Neuronal stem cell (in vitro differentiated cells): Measurements from ENCODE around the gene MET.

Experiments used
- DNase-seq: peaks from one replicate; pipeline ENCODE4 v3.0.0-alpha.2; 2013; ENCODE audit warnings: low spot score
- H2AFZ ChIP-seq: one replicate; pipeline ENCODE4 v1.6.1; 2013; ENCODE audit warnings: mild to moderate bottlenecking, low read length, inconsistent platforms
- H2AK5ac ChIP-seq: 2 replicates; pipeline ENCODE4 v1.6.1; 2013; ENCODE audit warnings: low read depth, mild to moderate bottlenecking, inconsistent platforms, low read length, moderate library complexity, mixed read lengths
- H2BK120ac ChIP-seq: 2 replicates; pipeline ENCODE4 v1.6.1; 2013; ENCODE audit warnings: low read depth, mild to moderate bottlenecking, inconsistent platforms, low read length, moderate library complexity, mixed read lengths
- H2BK12ac ChIP-seq: one replicate; pipeline ENCODE4 v1.6.1; 2013; ENCODE audit warnings: low read length, inconsistent platforms
- H2BK15ac ChIP-seq: 2 replicates; pipeline ENCODE4 v1.6.1; 2013; ENCODE audit warnings: mild to moderate bottlenecking, low read length, inconsistent platforms, mixed read lengths
- H2BK5ac ChIP-seq: one replicate; pipeline ENCODE4 v1.6.1; 2013; ENCODE audit warnings: inconsistent platforms, mild to moderate bottlenecking, low read length, moderate library complexity
- H3K14ac ChIP-seq: one replicate; pipeline ENCODE4 v1.6.1; 2013; ENCODE audit warnings: low read length, inconsistent platforms
- H3K18ac ChIP-seq: 2 replicates; pipeline ENCODE4 v1.6.1; 2013; ENCODE audit warnings: low read length, inconsistent platforms
- H3K23ac ChIP-seq: 2 replicates; pipeline ENCODE4 v1.6.1; 2013; ENCODE audit warnings: low read depth, mild to moderate bottlenecking, mixed read lengths, low read length, inconsistent platforms; ENCODE audit not compliant: poor library complexity
- H3K27ac ChIP-seq: replicated peaks from 3 replicates; pipeline ENCODE4 v1.5.1; 2013; ENCODE audit warnings: low read length, inconsistent platforms
- H3K27me3 ChIP-seq, 3 experiments: 2 replicates each; pipeline ENCODE4 v1.6.1; 2013; ENCODE audit warnings: low read length in 3 of 3, mild to moderate bottlenecking in 2 of 3, inconsistent platforms in 1 of 3, low read depth in 1 of 3, mixed read lengths in 1 of 3, moderate library complexity in 1 of 3; ENCODE audit not compliant: control insufficient read depth in 3 of 3, insufficient read depth in 3 of 3
- H3K36me3 ChIP-seq, 2 donors: replicated peaks in 1 of 2; 2 replicates each; pipeline ENCODE4 v1.6.1; 2013; ENCODE audit warnings: low read length in 2 of 2; ENCODE audit not compliant: control insufficient read depth in 2 of 2, insufficient read depth in 2 of 2
- H3K4ac ChIP-seq: 2 replicates; pipeline ENCODE4 v1.6.1; 2013; ENCODE audit warnings: inconsistent platforms, mild to moderate bottlenecking, low read length, moderate library complexity
- H3K4me1 ChIP-seq, 2 donors: 1 replicate in 1 of 2; 2 replicates in 1 of 2; pipeline ENCODE4 v1.6.1; 2013; ENCODE audit warnings: low read length in 2 of 2, low read depth in 1 of 2; ENCODE audit not compliant: control insufficient read depth in 2 of 2, insufficient read depth in 1 of 2
- H3K4me2 ChIP-seq: one replicate; pipeline ENCODE4 v1.6.1; 2013; ENCODE audit warnings: mild to moderate bottlenecking, low read length, inconsistent platforms; ENCODE audit not compliant: insufficient read depth, poor library complexity, severe bottlenecking
- H3K4me3 ChIP-seq, 2 donors: 2 replicates each; pipeline ENCODE4 v1.5.1; 2013; ENCODE audit warnings: low read length in 2 of 2, mild to moderate bottlenecking in 2 of 2, inconsistent platforms in 1 of 2, moderate library complexity in 1 of 2
- H3K79me1 ChIP-seq: one replicate; pipeline ENCODE4 v1.6.1; 2013; ENCODE audit warnings: low read depth, mild to moderate bottlenecking, inconsistent platforms, low read length, moderate library complexity
- H3K9ac ChIP-seq: one replicate; pipeline ENCODE4 v1.6.1; 2013; ENCODE audit warnings: mild to moderate bottlenecking, low read depth, low read length, inconsistent platforms; ENCODE audit not compliant: poor library complexity
- H3K9me3 ChIP-seq, 2 donors: replicated peaks in 1 of 2; 2 replicates each; pipeline versions ENCODE3 to v1.6.1; 2013; ENCODE audit warnings: low read length in 2 of 2, mild to moderate bottlenecking in 2 of 2, inconsistent platforms in 1 of 2, low read depth in 1 of 2, mixed read lengths in 1 of 2, moderate library complexity in 1 of 2; ENCODE audit not compliant: control insufficient read depth in 2 of 2, insufficient read depth in 1 of 2
- H4K8ac ChIP-seq: one replicate; pipeline ENCODE4 v1.6.1; 2013; ENCODE audit warnings: low read depth, mild to moderate bottlenecking, inconsistent platforms, low read length, moderate library complexity
- H4K91ac ChIP-seq: one replicate; pipeline ENCODE4 v1.6.1; 2013; ENCODE audit warnings: low read length, low read depth, mild to moderate bottlenecking, inconsistent platforms; ENCODE audit not compliant: poor library complexity
- WGBS, 2 donors: extraction: QIAGEN DNeasy Blood & Tissue Kit; methylation state at CpG; one replicate each; pipeline ENCODE4 v1.1.7; 2013; ENCODE audit warnings: missing lambda C conversion rate in 2 of 2, mixed read lengths in 1 of 2; ENCODE audit not compliant: insufficient read length in 2 of 2, insufficient replicate concordance in 1 of 2; ENCODE audit errors: extremely low coverage in 2 of 2; 5-methylcytosine and 5-hydroxymethylcytosine counted together

MET gene

DNA sequence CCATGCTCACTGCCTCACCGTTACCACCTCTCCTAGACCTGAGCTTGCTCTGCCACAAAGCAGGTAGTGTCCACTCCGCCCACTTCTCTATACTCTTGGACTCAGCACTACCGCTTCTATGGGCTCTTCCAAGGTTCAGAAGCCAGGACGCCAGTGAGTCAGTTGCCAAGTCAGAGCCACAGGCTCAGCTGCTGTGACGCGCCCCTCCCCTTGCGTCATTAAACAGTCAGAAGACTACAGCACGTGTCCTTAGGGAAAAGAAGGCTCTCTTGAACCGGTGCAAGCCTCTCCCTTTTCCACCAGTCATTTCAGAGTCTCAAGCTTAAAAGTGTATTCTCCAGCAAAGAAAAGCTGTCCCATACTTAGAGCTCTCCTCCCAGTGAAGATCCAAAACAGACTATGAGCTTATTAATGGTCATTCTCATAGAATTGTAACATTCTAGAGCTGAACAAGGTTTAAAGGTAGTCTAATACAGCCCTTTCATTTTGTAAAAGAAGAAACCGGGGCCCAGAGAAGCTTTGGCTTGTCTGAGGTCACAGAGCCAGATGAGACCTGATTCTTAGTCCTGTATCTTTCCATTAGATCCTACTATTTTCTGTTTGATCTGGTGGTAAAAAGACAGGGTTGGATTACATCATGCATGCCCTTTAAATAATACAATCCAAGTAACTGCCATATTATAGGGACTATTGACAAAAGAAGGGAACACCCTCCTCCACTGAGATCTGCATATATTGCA lies 40.9 kb upstream of the MET start:
- Histone ChIP-seq H3K4me3 (no peak overlapping the region), H3K18ac (no peak overlapping the region), H3K79me1 (no peaks in the 10 kb centered on the region), H3K4me2 (no peak overlapping the region), H3K4me1 (peaks cover 2% of the 10 kb centered on the region in 2 donors), H2AK5ac (no peak overlapping the region), H4K91ac (no peak overlapping the region), H2AFZ (peak overlapping the region; percentile 31), H3K23ac (no peak overlapping the region), H3K27me3 (no peaks in the 10 kb centered on the region), H2BK5ac (no peak overlapping the region), H2BK12ac (no peak overlapping the region), H3K4ac (no peak overlapping the region), H3K14ac (no peak overlapping the region), H2BK120ac (no peak overlapping the region), H3K9ac (no peak overlapping the region), H3K27ac (no peak overlapping the region), H3K9me3 (no peaks in the 10 kb centered on the region), H3K36me3 (no peaks in the 10 kb centered on the region), H4K8ac (no peak overlapping the region), H2BK15ac (no peak overlapping the region)
- DNase-seq = no peak
- no CpG with 5 or more reads among the region's 10 CpGs for WGBS, 2 donors

DNA sequence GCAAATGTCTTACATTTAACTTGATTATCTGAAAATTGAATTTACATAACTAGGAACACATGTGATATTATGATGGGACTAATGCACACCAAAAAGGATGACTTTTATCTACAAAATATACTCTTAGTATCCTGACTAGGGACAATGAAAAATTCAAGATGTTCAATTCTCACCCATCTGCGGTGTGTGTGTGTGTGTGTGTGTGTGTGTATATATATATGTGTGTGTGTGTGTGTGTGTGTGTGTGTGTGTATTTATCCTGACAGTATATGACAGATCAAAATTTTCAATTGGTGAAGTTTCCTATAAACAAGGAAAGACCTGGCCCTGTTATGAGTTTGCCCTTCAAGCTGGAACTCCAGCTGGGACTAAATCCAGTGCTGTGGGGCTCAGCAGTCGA lies 40.3 kb upstream of the MET start:
- H2AFZ ChIP-seq = no peak overlapping the region
- H3K14ac ChIP-seq = no peak overlapping the region
- H3K9me3 ChIP-seq = no peaks in the 10 kb centered on the region
- no peaks in the 10 kb centered on the region for H3K36me3 ChIP-seq
- no peak overlapping the region for H4K8ac ChIP-seq
- no peaks in the 10 kb centered on the region for H3K27me3 ChIP-seq
- no peak overlapping the region for H3K18ac ChIP-seq
- no peak overlapping the region for H3K4me3 ChIP-seq
- no CpG with 5 or more reads among the region's 2 CpGs for WGBS, 2 donors
- no peak overlapping the region for H2BK120ac ChIP-seq
- H3K4me1 ChIP-seq = peaks cover 2% of the 10 kb centered on the region in 2 donors
- no peak overlapping the region for H2AK5ac ChIP-seq
- no peak overlapping the region for H3K27ac ChIP-seq
- no peaks in the 10 kb centered on the region for H3K79me1 ChIP-seq
- no peak overlapping the region for H4K91ac ChIP-seq
- H3K4me2 ChIP-seq = no peak overlapping the region
- H3K4ac ChIP-seq = no peak overlapping the region
- no peak overlapping the region for H2BK15ac ChIP-seq
- no peak overlapping the region for H3K9ac ChIP-seq
- no peak overlapping the region for H2BK12ac ChIP-seq
- DNase-seq = no peak
- no peak overlapping the region for H2BK5ac ChIP-seq
- H3K23ac ChIP-seq = no peak overlapping the region

DNA sequence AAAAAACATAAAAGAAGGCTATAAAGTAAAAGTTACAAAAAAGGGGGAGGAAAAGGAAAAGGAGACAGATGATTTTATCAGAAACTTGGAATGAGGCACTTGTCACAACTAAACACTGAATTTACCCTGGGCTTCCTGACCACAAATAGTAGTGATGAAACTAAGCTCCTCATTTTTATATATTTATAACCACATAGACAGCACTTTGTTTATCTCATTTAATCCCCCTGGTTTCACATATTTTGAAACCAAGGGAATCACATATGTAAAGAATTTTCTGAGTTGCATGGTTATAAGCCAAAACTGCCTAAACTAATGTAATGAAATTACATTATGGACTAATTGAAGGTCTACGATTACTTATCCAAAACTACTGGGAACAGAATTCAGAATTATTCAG lies 39.6 kb upstream of the MET start:
- H3K9ac ChIP-seq = no peak overlapping the region
- no peak overlapping the region for H3K18ac ChIP-seq
- no peak overlapping the region for H3K23ac ChIP-seq
- DNase-seq = no peak
- H3K79me1 ChIP-seq = no peaks in the 10 kb centered on the region
- H3K27me3 ChIP-seq = no peaks in the 10 kb centered on the region
- no peak overlapping the region for H2BK120ac ChIP-seq
- H2BK12ac ChIP-seq = no peak overlapping the region
- H2AK5ac ChIP-seq = no peak overlapping the region
- H3K4me3 ChIP-seq = no peak overlapping the region
- no peak overlapping the region for H3K27ac ChIP-seq
- no peak overlapping the region for H4K8ac ChIP-seq
- H2BK15ac ChIP-seq = no peak overlapping the region
- no peak overlapping the region for H3K4me2 ChIP-seq
- no peaks in the 10 kb centered on the region for H3K36me3 ChIP-seq
- no peak overlapping the region for H2BK5ac ChIP-seq
- no CpG with 5 or more reads among the region's 1 CpG for WGBS, 2 donors
- H3K14ac ChIP-seq = no peak overlapping the region
- H3K4ac ChIP-seq = no peak overlapping the region
- no peaks in the 10 kb centered on the region for H3K9me3 ChIP-seq
- peaks cover 2% of the 10 kb centered on the region in 2 donors for H3K4me1 ChIP-seq
- no peak overlapping the region for H2AFZ ChIP-seq
- H4K91ac ChIP-seq = no peak overlapping the region

DNA sequence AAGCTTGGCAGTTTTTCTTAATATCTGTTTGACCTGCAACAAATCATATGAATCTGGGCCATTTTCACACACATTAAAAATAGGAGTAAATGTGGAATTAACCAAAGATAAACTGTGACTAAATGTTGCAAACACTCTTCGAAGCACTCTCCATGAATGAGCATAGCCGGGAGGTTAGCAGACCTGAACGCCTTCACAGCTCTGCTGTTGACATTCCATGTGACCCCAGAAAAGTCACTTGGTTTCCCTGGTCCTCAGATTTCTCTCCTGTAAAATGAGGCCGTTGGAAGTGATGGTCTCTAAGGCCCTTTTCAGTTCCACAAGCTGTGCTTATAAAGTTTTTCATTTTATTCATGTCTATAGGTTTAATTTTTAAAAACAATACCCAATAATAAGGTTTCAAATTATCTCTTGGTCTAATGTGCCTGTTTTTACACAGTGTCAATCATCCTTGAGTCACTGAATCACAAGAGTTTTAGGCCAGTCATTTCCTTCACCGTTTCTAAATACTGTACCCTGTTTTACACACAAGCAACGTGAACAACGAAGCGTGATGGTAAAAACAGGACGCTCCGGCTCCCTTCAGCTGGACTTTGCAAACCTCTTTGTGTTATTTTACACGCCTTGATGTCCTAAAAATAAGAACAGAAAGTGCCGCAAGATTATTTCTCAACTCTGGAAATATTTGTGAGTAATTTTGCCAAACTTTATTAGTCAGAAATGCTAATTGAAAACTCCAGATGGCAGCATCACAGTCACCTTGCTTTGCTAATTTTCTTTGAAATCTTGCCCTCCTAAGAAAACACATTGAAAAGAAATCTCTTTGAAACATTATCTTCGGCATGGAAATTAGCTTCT lies 38.6 kb upstream of the MET start:
- no peak overlapping the region for H3K4me2 ChIP-seq
- WGBS, 2 donors = no CpG with 5 or more reads among the region's 13 CpGs
- H4K91ac ChIP-seq = no peak overlapping the region
- H3K36me3 ChIP-seq = no peaks in the 10 kb centered on the region
- no peak overlapping the region for H2BK15ac ChIP-seq
- H3K18ac ChIP-seq = no peak overlapping the region
- H3K27me3 ChIP-seq = no peaks in the 10 kb centered on the region
- H3K14ac ChIP-seq = no peak overlapping the region
- no peak overlapping the region for H3K4me3 ChIP-seq
- no peak overlapping the region for H2BK5ac ChIP-seq
- H3K9me3 ChIP-seq = no peaks in the 10 kb centered on the region
- H3K4me1 ChIP-seq = peaks cover 2% of the 10 kb centered on the region in 2 donors
- no peak overlapping the region for H3K27ac ChIP-seq
- H4K8ac ChIP-seq = no peak overlapping the region
- no peak for DNase-seq
- no peak overlapping the region for H3K9ac ChIP-seq
- no peak overlapping the region for H3K4ac ChIP-seq
- H2AK5ac ChIP-seq = no peak overlapping the region
- no peak overlapping the region for H2BK120ac ChIP-seq
- no peak overlapping the region for H2AFZ ChIP-seq
- H3K23ac ChIP-seq = no peak overlapping the region
- H2BK12ac ChIP-seq = no peak overlapping the region
- no peaks in the 10 kb centered on the region for H3K79me1 ChIP-seq
